Adipose tissue (tissue), 3 donors: ENCODE measurements around the gene IL22RA2. TPM values are rescaled to one million over a fixed set of nuclear protein-coding genes. Genes with fewer than 3 reads are reported as not detected.

Experiments
- H3K27ac ChIP-seq: one replicate; pipeline ENCODE4 v1.5.1; 2013; ENCODE audit warnings: low read depth, low read length
- WGBS, 3 donors: extraction: QIAGEN DNeasy Blood & Tissue Kit; methylation state at CpG; one replicate each; pipeline ENCODE4 v1.1.7; 2013; 5-methylcytosine and 5-hydroxymethylcytosine counted together
- polyA plus RNA-seq, 3 donors: library from polyadenylated mRNA; stranded (reverse); fragments of 200-250 nt; gene quantifications; one replicate each; pipeline ENCODE4 v1.2.3, GENCODE V29; 2013
- donor health status: healthy with polysubstance abuse.
- donor health status: Bipolar disorder and iron deficiency.
- donor health status: healthy.

The IL22RA2 gene
- polyA plus RNA-seq, 3 donors = not detected

GRCh38 chr6:137148306-137149034 is 25.0 kb downstream of the IL22RA2 start:
- WGBS, 3 donors = 35 to 87% (median 50%) methylated on average over 2 of the region's 2 CpGs
- no peak overlapping the region for H3K27ac ChIP-seq

- H3K27ac ChIP-seq = no peak overlapping the region
- 95 to 99% (median 95%) methylated on average over 4 of the region's 4 CpGs for WGBS, 3 donors
These were observed 26.2 kb downstream of the IL22RA2 start for GRCh38 chr6:137147195-137147594.

- no peak overlapping the region for H3K27ac ChIP-seq
These were observed 27.2 kb downstream of the IL22RA2 start for GRCh38 chr6:137146206-137146605.

GRCh38 chr6:137145421-137145820 is 28.0 kb downstream of the IL22RA2 start:
- no peak overlapping the region for H3K27ac ChIP-seq
- WGBS, 3 donors = 81 to 86% (median 85%) methylated on average over 4 of the region's 4 CpGs

More at GRCh38 chr6:137146206-137146605, 27.2 kb downstream of the IL22RA2 start:
- 95 to 97% (median 96%) methylated on average over 4 of the region's 4 CpGs for WGBS, 3 donors

- H3K27ac ChIP-seq = no peak overlapping the region
- WGBS, 3 donors = 70 to 88% (median 75%) methylated on average over 1 of the region's 1 CpG
These were observed 37.4 kb downstream of the IL22RA2 start for GRCh38 chr6:137136065-137136464.

GRCh38 chr6:137134483-137134882 is 39.0 kb downstream of the IL22RA2 start:
- 92 to 94% (median 92%) methylated on average over 1 of the region's 1 CpG for WGBS, 3 donors
- no peak overlapping the region for H3K27ac ChIP-seq

GRCh38 chr6:137133122-137133521 is 40.3 kb downstream of the IL22RA2 start:
- no peak overlapping the region for H3K27ac ChIP-seq
- 92 to 98% (median 96%) methylated on average over 3 of the region's 3 CpGs for WGBS, 3 donors

- no peak overlapping the region for H3K27ac ChIP-seq
- WGBS, 3 donors = 66 to 81% (median 69%) methylated on average over 2 of the region's 2 CpGs
These were observed 46.5 kb downstream of the IL22RA2 start for GRCh38 chr6:137126875-137127485.

- H3K27ac ChIP-seq = no peak overlapping the region
- WGBS, 3 donors = 33 to 94% (median 88%) methylated on average over 2 of the region's 2 CpGs
These were observed 50.4 kb downstream of the IL22RA2 start for GRCh38 chr6:137123078-137123477.

GRCh38 chr6:137122612-137123011 is 50.8 kb downstream of the IL22RA2 start:
- 66 to 95% (median 90%) methylated on average over 4 of the region's 4 CpGs for WGBS, 3 donors
- H3K27ac ChIP-seq = no peak overlapping the region

- WGBS, 3 donors = 78 to 89% (median 81%) methylated on average over 2 of the region's 2 CpGs
- H3K27ac ChIP-seq = no peak overlapping the region
These were observed 51.9 kb downstream of the IL22RA2 start for GRCh38 chr6:137121401-137121997.

- H3K27ac ChIP-seq = no peak overlapping the region
These were observed 52.7 kb downstream of the IL22RA2 start for GRCh38 chr6:137120748-137121147.

- no peak overlapping the region for H3K27ac ChIP-seq
- 58 to 72% (median 65%) methylated on average over 4 of the region's 4 CpGs for WGBS, 3 donors
These were observed 54.0 kb downstream of the IL22RA2 start for GRCh38 chr6:137119196-137120104.

GRCh38 chr6:137117581-137117980 is 55.9 kb downstream of the IL22RA2 start:
- H3K27ac ChIP-seq = no peak overlapping the region
- 92 to 96% (median 93%) methylated on average over 2 of the region's 2 CpGs for WGBS, 3 donors

GRCh38 chr6:137116807-137117206 is 56.6 kb downstream of the IL22RA2 start:
- H3K27ac ChIP-seq = no peak overlapping the region
- 78 to 90% (median 78%) methylated on average over 5 of the region's 5 CpGs for WGBS, 3 donors

- 58 to 67% (median 65%) methylated on average over 2 of the region's 2 CpGs for WGBS, 3 donors
- H3K27ac ChIP-seq = no peak overlapping the region
These were observed 57.8 kb downstream of the IL22RA2 start for GRCh38 chr6:137115658-137116057.

- 92 to 97% (median 93%) methylated on average over 5 of the region's 5 CpGs for WGBS, 3 donors
- no peak overlapping the region for H3K27ac ChIP-seq
These were observed 61.4 kb downstream of the IL22RA2 start for GRCh38 chr6:137112067-137112355.

- WGBS, 3 donors = 84 to 93% (median 88%) methylated on average over 2 of the region's 2 CpGs
- no peak overlapping the region for H3K27ac ChIP-seq
These were observed 62.0 kb downstream of the IL22RA2 start for GRCh38 chr6:137111296-137112066.
